ENCODE measurements around the gene CCDC82. TPM values are rescaled to one million over a fixed set of nuclear protein-coding genes. Genes with fewer than 3 reads are reported as not detected.

Gene CCDC82
- total and polyA plus RNA-seq, 12 donors: 4.7 to 48.1 (median 16.5) TPM

GRCh38 chr11:96356848-96357247 is 32.9 kb downstream of the CCDC82 start:
- Histone ChIP-seq H3K4me1 (replicated peaks in 1 of 2) (no peaks in the 10 kb centered on the region), H3K27ac (no peak overlapping the region), H3K4me3 (no peak overlapping the region), H3K36me3 (replicated peaks in 1 of 2) (peaks cover 0 to 16% of the 10 kb centered on the region in 2 donors), H3K27me3 (no peaks in the 10 kb centered on the region), H3K9me3 (replicated peaks in 1 of 3) (no peaks in the 10 kb centered on the region)
- 91 to 96% (median 94%) methylated on average over 4 of the region's 4 CpGs for WGBS, 4 donors
- intact Hi-C loops (cut with DNase I): no loop called here
- TF ChIP-seq POLR2A (IDR thresholded peaks at IDR 0.05): no peak
- no peak for TF ChIP-seq CTCF (IDR thresholded peaks at IDR 0.05)
- DNase-seq: no peak

DNA sequence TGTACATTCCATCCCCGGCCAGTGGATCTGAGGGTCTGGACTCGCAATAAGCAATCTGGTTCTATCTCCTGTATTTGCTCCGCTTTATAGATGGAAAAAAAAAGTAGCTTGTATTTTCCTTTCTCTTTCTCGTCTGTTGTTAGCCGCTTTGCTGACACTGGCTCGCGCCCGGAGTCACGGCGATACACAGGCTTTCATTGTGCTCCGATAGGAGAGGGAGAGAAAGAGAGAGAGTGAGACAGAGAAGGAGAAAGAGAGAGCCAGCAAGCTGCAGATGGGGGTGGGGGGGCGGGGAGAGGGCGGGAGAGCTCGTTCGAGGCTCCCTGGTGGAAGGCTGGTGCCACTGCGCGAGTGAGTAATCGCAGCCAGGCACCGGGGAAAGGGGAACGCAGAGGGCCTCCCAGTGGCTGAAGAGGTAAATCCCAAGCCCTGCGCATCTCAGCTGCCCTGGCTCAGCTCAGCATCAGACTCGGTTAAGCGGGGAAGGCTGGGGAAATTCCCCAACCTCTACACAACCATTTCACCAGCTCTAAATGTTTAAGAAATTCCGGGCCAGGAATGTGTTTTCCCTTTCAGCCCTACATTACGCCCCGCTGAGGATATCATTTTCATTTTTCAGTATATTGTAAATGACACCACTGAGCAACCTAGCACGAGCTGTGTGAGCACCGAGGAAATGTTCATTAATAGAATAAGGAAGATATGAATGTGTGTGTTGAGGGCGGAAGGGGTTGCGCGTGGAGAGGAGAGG is 46.6 kb downstream of the CCDC82 start, which contains the start of gene MAML2:
MAML2 (minus strand) TSS at position 235 of the 751 bp plus-strand sequence. CDS start 1,300 bp downstream, outside the sequence.
- no peaks in the 10 kb centered on the region for H3K27me3 ChIP-seq
- intact Hi-C loops (cut with DNase I): loop anchor here (5.0 to 10.0 kb wide), 3 partner anchors 286 to 506 kb away; no protein-coding TSS in a partner anchor
- no peaks in the 10 kb centered on the region for H3K9me3 ChIP-seq (replicated peaks in 1 of 3)
- peak within 1 kb of the TSS in 3 of 4 donors; percentile 46 to 90 (median 75) for H3K4me3 ChIP-seq
- 7 to 9% (median 7%) methylated on average over 29 to 31 of the region's 31 CpGs for WGBS, 4 donors
- DNase-seq: peak; percentile 91 to 97 (median 95)
- peak within 1 kb of the TSS in 4 of 5 donors; percentile 42 to 92 (median 83) for H3K27ac ChIP-seq
- TF ChIP-seq CTCF (IDR thresholded peaks at IDR 0.05): peak; percentile 78 to 97 (median 91)
- peak in 1 of 2 donors; percentile 55 for TF ChIP-seq POLR2A (IDR thresholded peaks at IDR 0.05)
- no peaks in the 10 kb centered on the region for H3K36me3 ChIP-seq (replicated peaks in 1 of 2)
- H3K4me1 ChIP-seq (replicated peaks in 1 of 2): peaks cover 23 to 36% of the 10 kb centered on the region in 2 donors

DNA sequence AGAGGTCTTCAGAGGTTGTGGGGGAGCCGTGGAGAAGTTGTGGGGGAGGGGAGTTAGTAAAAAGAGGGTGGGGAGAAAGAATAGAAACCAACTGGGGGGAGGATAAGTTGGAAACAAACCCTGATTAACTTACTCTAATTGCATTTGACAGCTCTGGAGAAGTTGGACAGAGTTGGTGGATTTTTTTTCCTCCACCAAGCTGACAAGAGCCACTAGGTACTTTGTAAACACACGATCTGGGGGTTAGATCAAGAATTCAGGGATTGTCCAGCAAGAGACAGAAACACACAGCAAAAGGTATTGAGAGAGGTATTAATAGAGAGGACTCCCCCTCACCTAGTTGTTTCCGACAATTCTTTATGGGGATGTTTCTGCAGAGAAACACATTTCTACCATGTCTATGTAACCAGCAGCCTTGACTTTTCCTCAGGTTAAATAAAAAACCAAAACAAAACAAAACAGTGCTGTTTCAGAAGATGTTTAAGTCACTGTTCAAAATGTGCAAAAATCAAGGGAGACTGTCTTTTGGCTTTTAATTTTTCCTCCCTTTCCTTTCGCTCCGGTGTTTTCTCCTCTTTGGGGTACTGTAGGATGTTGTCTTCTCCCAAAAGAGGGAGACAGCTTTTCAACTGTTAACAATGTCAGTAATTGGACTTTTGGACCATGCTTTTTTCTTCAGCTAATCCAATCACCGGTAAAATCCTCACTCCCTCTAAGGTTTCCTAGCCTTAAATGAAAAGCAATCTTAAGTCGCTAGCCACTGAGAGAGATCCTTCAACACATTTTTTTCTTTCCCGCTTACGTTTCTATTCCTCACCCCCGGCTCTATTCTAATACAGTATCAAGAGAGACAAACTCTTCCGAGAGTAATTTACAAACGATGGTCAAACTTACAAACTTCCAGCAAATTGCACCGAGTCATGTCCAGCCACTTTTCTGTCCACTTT is 47.4 kb downstream of the CCDC82 start:
- WGBS, 4 donors: 0 to 2% (median 1%) methylated on average over 13 of the region's 13 CpGs
- TF ChIP-seq CTCF (IDR thresholded peaks at IDR 0.05) (peak in 1 of 6 experiments; percentile 2), POLR2A (IDR thresholded peaks at IDR 0.05) (no peak)
- no peaks in the 10 kb centered on the region for H3K36me3 ChIP-seq (replicated peaks in 1 of 2)
- no peaks in the 10 kb centered on the region for H3K9me3 ChIP-seq (replicated peaks in 1 of 3)
- no peaks in the 10 kb centered on the region for H3K27me3 ChIP-seq
- intact Hi-C loops (cut with DNase I): loop anchor here (5.0 to 10.0 kb wide), 3 partner anchors 285 to 505 kb away; no protein-coding TSS in a partner anchor
- no peak for DNase-seq
- peak overlapping the region in 3 of 4 donors; percentile 46 to 90 (median 75) for H3K4me3 ChIP-seq
- peak overlapping the region in 4 of 5 donors; percentile 42 to 92 (median 83) for H3K27ac ChIP-seq
- H3K4me1 ChIP-seq (replicated peaks in 1 of 2): peaks cover 23 to 45% of the 10 kb centered on the region in 2 donors
